ENCODE measurements around the gene KSR1.

DNA sequence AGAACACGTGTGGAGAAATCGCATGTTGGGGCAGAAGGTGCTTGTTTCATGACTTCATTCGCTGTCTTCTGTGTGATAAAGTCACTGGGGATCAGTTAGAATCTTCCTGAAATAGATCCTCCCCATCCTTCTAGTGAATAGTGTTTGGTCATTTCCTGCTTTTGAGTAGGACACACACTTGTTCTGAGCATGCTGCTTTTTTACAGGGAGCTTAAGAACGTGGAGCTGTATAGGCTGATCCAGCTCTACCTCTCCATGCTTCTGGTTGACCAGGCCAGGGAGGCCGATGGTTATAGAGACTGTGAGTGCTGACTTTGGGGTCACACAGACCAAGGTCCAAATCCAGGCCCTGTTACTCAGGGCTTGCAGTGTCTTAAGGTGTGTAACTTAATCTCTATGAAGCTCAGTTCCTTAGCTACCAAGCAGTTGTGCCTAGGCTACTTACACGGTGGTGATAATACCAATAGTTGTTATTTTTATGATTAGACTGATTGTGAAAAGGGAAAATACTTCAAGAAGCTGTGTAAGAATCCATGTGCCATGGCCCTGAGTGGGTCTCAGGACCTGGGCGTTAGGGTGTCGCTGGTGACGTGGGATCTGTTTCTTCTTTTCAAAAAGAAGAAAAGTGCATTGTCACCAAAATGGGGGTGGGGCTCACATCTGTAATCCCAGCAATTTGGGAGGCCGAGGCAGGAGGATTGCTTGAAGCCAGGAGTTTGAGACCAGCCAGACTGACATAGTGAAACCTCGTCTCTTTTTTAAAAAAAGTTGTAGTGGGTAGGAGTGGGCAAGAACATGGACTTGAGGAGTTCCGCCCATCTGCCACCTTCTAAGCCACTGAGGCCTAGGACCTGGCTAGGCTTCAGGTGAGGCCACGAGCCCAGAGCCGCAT lies 110.7 kb downstream of the KSR1 start:
- TF ChIP-seq, protein P1, sequence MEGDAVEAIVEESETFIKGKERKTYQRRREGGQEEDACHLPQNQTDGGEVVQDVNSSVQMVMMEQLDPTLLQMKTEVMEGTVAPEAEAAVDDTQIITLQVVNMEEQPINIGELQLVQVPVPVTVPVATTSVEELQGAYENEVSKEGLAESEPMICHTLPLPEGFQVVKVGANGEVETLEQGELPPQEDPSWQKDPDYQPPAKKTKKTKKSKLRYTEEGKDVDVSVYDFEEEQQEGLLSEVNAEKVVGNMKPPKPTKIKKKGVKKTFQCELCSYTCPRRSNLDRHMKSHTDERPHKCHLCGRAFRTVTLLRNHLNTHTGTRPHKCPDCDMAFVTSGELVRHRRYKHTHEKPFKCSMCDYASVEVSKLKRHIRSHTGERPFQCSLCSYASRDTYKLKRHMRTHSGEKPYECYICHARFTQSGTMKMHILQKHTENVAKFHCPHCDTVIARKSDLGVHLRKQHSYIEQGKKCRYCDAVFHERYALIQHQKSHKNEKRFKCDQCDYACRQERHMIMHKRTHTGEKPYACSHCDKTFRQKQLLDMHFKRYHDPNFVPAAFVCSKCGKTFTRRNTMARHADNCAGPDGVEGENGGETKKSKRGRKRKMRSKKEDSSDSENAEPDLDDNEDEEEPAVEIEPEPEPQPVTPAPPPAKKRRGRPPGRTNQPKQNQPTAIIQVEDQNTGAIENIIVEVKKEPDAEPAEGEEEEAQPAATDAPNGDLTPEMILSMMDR (IDR thresholded peaks at IDR 0.05): no peak
- no peak for TF ChIP-seq POLR2A (IDR thresholded peaks at IDR 0.05)
